IgD-negative memory B cell (primary cell): ENCODE results near the gene ASCL5. TPM values are rescaled to one million over a fixed set of nuclear protein-coding genes. Genes with fewer than 3 reads are reported as not detected.

Experiments
- H3K27ac Mint-ChIP-seq, 3 donors: one replicate each; pipeline ENCODE4 v1.8.0; 2020 to 2022; ENCODE audit warnings: mild to moderate bottlenecking in 3 of 3, mixed read lengths in 3 of 3, moderate library complexity in 1 of 3
- H3K27me3 Mint-ChIP-seq: one replicate; pipeline ENCODE4 v1.8.0; 2021; ENCODE audit warnings: mixed read lengths
- H3K36me3 Mint-ChIP-seq: one replicate; pipeline ENCODE4 v1.8.0; 2020; ENCODE audit warnings: mild to moderate bottlenecking, mixed read lengths
- H3K4me1 Mint-ChIP-seq, 3 donors: one replicate each; pipeline ENCODE4 v1.8.0; 2020 to 2022; ENCODE audit warnings: mixed read lengths in 3 of 3, mild to moderate bottlenecking in 1 of 3
- H3K4me3 Mint-ChIP-seq, 4 donors: one replicate each; pipeline ENCODE4 v1.8.0; 2020 to 2022; ENCODE audit warnings: mild to moderate bottlenecking in 4 of 4, mixed read lengths in 4 of 4, moderate library complexity in 3 of 4
- H3K9me3 Mint-ChIP-seq, 3 donors: one replicate each; pipeline ENCODE4 v1.8.0; 2020 to 2021; ENCODE audit warnings: mixed read lengths in 3 of 3, mild to moderate bottlenecking in 1 of 3
- polyA plus RNA-seq: library from polyadenylated mRNA; unstranded; fragments of 300-500 nt; fragmentation: Illumina TruSeq; gene quantifications from one replicate; pipeline ENCODE4 v1.2.3, GENCODE V29; 2021

ASCL5 gene
- polyA plus RNA-seq, 1 donor from 2014 or later = not detected

- Mint-ChIP-seq H3K4me1 (peaks cover 0 to 4% (median 0%) of the 10 kb centered on the region in 3 donors), H3K36me3 (peaks cover 27% of the 10 kb centered on the region), H3K27me3 (no peaks in the 10 kb centered on the region), H3K27ac (no peak overlapping the region), H3K9me3 (no peaks in the 10 kb centered on the region), H3K4me3 (no peak overlapping the region)
Observed at GRCh38 chr1:201143726-201144635, 17.0 kb upstream of the ASCL5 start.

- Mint-ChIP-seq H3K9me3 (no peaks in the 10 kb centered on the region), H3K36me3 (peaks cover 27% of the 10 kb centered on the region), H3K4me1 (peaks cover 0 to 4% (median 0%) of the 10 kb centered on the region in 3 donors), H3K4me3 (no peak overlapping the region), H3K27ac (no peak overlapping the region), H3K27me3 (no peaks in the 10 kb centered on the region)
Observed at GRCh38 chr1:201142849-201143725, 16.1 kb upstream of the ASCL5 start.

GRCh38 chr1:201142011-201142848, 15.2 kb upstream of the ASCL5 start:
- Mint-ChIP-seq H3K9me3 (no peaks in the 10 kb centered on the region), H3K27ac (no peak overlapping the region), H3K4me1 (peaks cover 0 to 4% (median 0%) of the 10 kb centered on the region in 3 donors), H3K36me3 (peaks cover 21% of the 10 kb centered on the region), H3K27me3 (no peaks in the 10 kb centered on the region), H3K4me3 (no peak overlapping the region)

- H3K4me1 Mint-ChIP-seq = peaks cover 0 to 4% (median 0%) of the 10 kb centered on the region in 3 donors
- no peak overlapping the region for H3K4me3 Mint-ChIP-seq
- H3K9me3 Mint-ChIP-seq = no peaks in the 10 kb centered on the region
- H3K27me3 Mint-ChIP-seq = no peaks in the 10 kb centered on the region
- H3K27ac Mint-ChIP-seq = no peak overlapping the region
- H3K36me3 Mint-ChIP-seq = peaks cover 18% of the 10 kb centered on the region
Observed at GRCh38 chr1:201141418-201141817, 14.4 kb upstream of the ASCL5 start.

- no peaks in the 10 kb centered on the region for H3K9me3 Mint-ChIP-seq
- H3K27me3 Mint-ChIP-seq = no peaks in the 10 kb centered on the region
- peaks cover 14% of the 10 kb centered on the region for H3K36me3 Mint-ChIP-seq
- H3K4me1 Mint-ChIP-seq = peaks cover 0 to 4% (median 0%) of the 10 kb centered on the region in 3 donors
- H3K27ac Mint-ChIP-seq = no peak overlapping the region
- H3K4me3 Mint-ChIP-seq = peak overlapping the region in 1 of 4 donors; percentile 41
Observed at GRCh38 chr1:201140941-201141260, 13.9 kb upstream of the ASCL5 start.

GRCh38 chr1:201140235-201140940, 13.4 kb upstream of the ASCL5 start:
- no peaks in the 10 kb centered on the region for H3K27me3 Mint-ChIP-seq
- H3K4me3 Mint-ChIP-seq = no peak overlapping the region
- no peaks in the 10 kb centered on the region for H3K9me3 Mint-ChIP-seq
- H3K36me3 Mint-ChIP-seq = peaks cover 16% of the 10 kb centered on the region
- H3K4me1 Mint-ChIP-seq = peaks cover 0 to 4% (median 0%) of the 10 kb centered on the region in 3 donors
- H3K27ac Mint-ChIP-seq = no peak overlapping the region

- no peak overlapping the region for H3K27ac Mint-ChIP-seq
- peaks cover 12% of the 10 kb centered on the region for H3K36me3 Mint-ChIP-seq
- no peak overlapping the region for H3K4me3 Mint-ChIP-seq
- H3K27me3 Mint-ChIP-seq = no peaks in the 10 kb centered on the region
- H3K9me3 Mint-ChIP-seq = no peaks in the 10 kb centered on the region
- H3K4me1 Mint-ChIP-seq = peaks cover 0 to 4% (median 0%) of the 10 kb centered on the region in 3 donors
Observed at GRCh38 chr1:201139756-201140155, 12.8 kb upstream of the ASCL5 start.

GRCh38 chr1:201139306-201139705, 12.3 kb upstream of the ASCL5 start:
- Mint-ChIP-seq H3K4me1 (peaks cover 0 to 4% (median 0%) of the 10 kb centered on the region in 3 donors), H3K27ac (no peak overlapping the region), H3K36me3 (peaks cover 8% of the 10 kb centered on the region), H3K4me3 (no peak overlapping the region), H3K9me3 (no peaks in the 10 kb centered on the region), H3K27me3 (no peaks in the 10 kb centered on the region)

- Mint-ChIP-seq H3K9me3 (no peaks in the 10 kb centered on the region), H3K27ac (no peak overlapping the region), H3K27me3 (no peaks in the 10 kb centered on the region), H3K36me3 (peaks cover 3% of the 10 kb centered on the region), H3K4me1 (peaks cover 0 to 4% (median 0%) of the 10 kb centered on the region in 3 donors), H3K4me3 (no peak overlapping the region)
Observed at GRCh38 chr1:201138311-201138840, 11.4 kb upstream of the ASCL5 start.

- H3K36me3 Mint-ChIP-seq = peaks cover 5% of the 10 kb centered on the region
- H3K9me3 Mint-ChIP-seq = peaks cover 0 to 2% (median 0%) of the 10 kb centered on the region in 3 donors
- H3K27ac Mint-ChIP-seq = no peak overlapping the region
- H3K27me3 Mint-ChIP-seq = no peaks in the 10 kb centered on the region
- peaks cover 0 to 4% (median 0%) of the 10 kb centered on the region in 3 donors for H3K4me1 Mint-ChIP-seq
- no peak overlapping the region for H3K4me3 Mint-ChIP-seq
Observed at GRCh38 chr1:201137579-201138310, 10.8 kb upstream of the ASCL5 start.

- Mint-ChIP-seq H3K27me3 (no peaks in the 10 kb centered on the region), H3K4me1 (peaks cover 0 to 4% (median 0%) of the 10 kb centered on the region in 3 donors), H3K4me3 (no peak overlapping the region), H3K36me3 (peaks cover 7% of the 10 kb centered on the region), H3K9me3 (peaks cover 0 to 3% (median 0%) of the 10 kb centered on the region in 3 donors), H3K27ac (no peak overlapping the region)
Observed at GRCh38 chr1:201137024-201137392, 10.0 kb upstream of the ASCL5 start.

- Mint-ChIP-seq H3K4me3 (no peak overlapping the region), H3K36me3 (peaks cover 7% of the 10 kb centered on the region), H3K27ac (no peak overlapping the region), H3K4me1 (peaks cover 0 to 2% (median 0%) of the 10 kb centered on the region in 3 donors), H3K27me3 (no peaks in the 10 kb centered on the region), H3K9me3 (peaks cover 0 to 3% (median 0%) of the 10 kb centered on the region in 3 donors)
Observed at GRCh38 chr1:201136355-201137023, 9.5 kb upstream of the ASCL5 start.

GRCh38 chr1:201134405-201134804, 7.4 kb upstream of the ASCL5 start:
- H3K9me3 Mint-ChIP-seq = peaks cover 0 to 3% (median 0%) of the 10 kb centered on the region in 3 donors
- no peak overlapping the region for H3K4me3 Mint-ChIP-seq
- H3K36me3 Mint-ChIP-seq = peaks cover 11% of the 10 kb centered on the region
- no peak overlapping the region for H3K27ac Mint-ChIP-seq
- H3K4me1 Mint-ChIP-seq = no peaks in the 10 kb centered on the region
- no peaks in the 10 kb centered on the region for H3K27me3 Mint-ChIP-seq
